GM18526 (cell line): ENCODE data around the gene TMEM131L.

Experiments
- POLR2A ChIP-seq: IDR thresholded peaks from 3 replicates; pipeline ENCODE4 v1.6.1; 2011; ENCODE audit not compliant: insufficient read length; ENCODE audit errors: extremely low read depth

TMEM131L gene

GRCh38 chr4:153555730-153556434 is 89.7 kb downstream of the TMEM131L start:
- no peak for TF ChIP-seq POLR2A

GRCh38 chr4:153556435-153556815 is 90.3 kb downstream of the TMEM131L start:
- no peak for TF ChIP-seq POLR2A

DNA sequence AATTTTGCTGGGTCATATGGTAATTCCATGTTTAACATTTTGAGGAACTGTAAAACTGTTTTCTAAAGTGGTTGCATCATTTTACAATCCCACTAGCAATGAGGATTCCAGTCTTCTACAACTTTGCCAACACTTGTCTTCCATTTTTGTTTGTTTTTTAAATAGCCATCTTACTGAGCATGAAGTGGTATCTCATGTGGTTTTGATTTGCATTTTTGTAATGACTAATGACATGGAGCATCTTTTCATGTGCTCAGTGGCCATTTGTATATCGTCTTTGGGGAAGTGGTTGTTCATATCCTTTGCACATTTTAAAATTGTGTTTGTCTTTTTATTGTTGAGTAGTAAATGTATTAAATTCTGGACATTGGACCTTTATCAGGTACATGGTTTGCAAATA is 94.7 kb downstream of the TMEM131L start:
- TF ChIP-seq POLR2A: no peak

- TF ChIP-seq POLR2A: no peak
Measured at GRCh38 chr4:153564630-153565525, 98.7 kb downstream of the TMEM131L start.

GRCh38 chr4:153566631-153567150 is 100.5 kb downstream of the TMEM131L start:
- TF ChIP-seq POLR2A: no peak

GRCh38 chr4:153570228-153570973 is 104.2 kb downstream of the TMEM131L start:
- no peak for TF ChIP-seq POLR2A

DNA sequence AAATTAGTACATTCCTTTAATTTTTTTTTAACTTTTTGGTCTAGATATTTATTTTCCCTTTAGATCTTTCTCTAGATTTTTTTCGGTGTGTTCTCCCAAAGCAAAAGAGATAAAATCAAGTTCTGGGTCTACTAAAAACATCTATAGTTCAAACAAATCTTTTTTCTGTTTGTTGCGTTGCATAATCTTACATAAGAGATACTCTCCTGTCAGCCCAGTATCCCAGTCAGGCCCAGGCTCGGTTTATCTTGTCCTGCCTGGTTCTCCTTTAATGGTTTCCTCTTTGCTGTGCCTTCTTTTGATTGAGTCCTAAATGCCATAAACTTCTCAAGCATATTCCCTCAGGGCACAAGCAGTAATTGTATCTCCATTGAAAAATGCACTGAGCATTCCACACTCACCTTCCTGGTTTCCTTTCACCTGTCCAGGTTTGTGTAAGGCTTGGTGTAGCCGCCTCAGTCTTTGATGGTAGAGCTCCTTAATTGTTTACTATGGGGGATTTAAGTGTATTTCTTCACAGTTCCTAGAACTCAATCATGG is 104.9 kb downstream of the TMEM131L start:
- TF ChIP-seq POLR2A: no peak

GRCh38 chr4:153572609-153573008 is 106.4 kb downstream of the TMEM131L start:
- no peak for TF ChIP-seq POLR2A

DNA sequence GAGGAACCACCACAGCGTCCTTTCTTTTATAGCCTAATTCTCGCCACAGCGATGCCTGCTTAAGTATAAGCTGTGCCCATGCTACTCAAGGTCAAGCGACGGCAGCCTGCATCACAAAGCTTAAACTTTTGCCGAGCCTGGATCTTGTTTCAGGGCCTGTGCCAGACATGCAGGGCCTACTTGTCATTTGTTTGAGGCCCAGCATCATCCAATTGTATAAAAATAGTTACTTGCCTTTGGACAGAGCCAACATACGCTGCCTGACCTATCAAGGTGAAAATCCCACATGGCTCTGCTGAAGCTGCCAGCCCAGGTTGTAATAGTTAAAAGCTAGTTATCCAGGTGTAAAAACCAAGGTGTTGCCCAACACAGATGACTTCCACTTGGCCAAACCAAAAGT is 107.1 kb downstream of the TMEM131L start:
- TF ChIP-seq POLR2A: no peak

- no peak for TF ChIP-seq POLR2A
Measured at GRCh38 chr4:153573881-153574802, 108.0 kb downstream of the TMEM131L start.

- TF ChIP-seq POLR2A: no peak
Measured at GRCh38 chr4:153576443-153576774, 110.2 kb downstream of the TMEM131L start.

GRCh38 chr4:153577053-153577452 is 110.9 kb downstream of the TMEM131L start:
- TF ChIP-seq POLR2A: no peak

DNA sequence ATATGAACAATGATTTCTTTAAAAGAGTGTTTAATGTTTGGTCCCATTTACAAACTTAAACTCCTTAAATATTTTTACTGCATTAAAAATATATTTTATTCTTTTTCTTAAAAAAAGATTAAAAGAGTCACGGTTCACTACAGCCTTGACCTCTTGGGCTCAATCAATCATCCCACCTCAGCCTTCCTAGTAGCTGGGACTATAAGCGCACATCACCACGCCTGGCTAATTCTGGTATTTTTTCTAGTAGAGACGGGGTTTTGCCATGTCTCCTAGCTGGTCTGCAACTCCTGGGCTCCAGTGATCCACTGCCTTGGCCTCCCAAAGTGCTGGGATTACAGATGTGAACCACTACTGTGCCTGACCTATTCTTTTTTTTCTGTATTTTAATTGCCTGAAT is 113.2 kb downstream of the TMEM131L start:
- no peak for TF ChIP-seq POLR2A

- no peak for TF ChIP-seq POLR2A
Measured at GRCh38 chr4:153579872-153580271, 113.7 kb downstream of the TMEM131L start.
